ENCODE results near the gene PRKX.

PRKX gene

DNA sequence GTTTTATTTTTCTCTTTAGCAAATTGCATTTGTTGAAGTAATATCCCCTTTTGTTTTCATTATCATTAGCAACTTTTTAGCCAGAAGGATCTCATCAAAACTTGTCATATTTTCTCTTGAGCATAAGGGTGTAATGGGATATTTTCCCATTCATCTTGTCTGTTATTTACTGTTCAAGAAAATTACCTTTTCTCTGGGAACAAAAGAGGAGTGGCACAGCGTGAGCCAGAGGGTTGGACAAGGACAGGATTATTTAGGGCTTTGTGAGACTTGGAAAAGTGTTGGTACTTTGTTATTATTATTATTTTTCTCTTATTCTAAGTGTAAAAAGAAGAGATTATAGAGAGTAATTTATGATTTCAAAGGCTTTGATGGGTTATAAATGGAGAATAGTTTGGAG is 135.9 kb downstream of the PRKX start:
- TF ChIP-seq YY1 (IDR thresholded peaks at IDR 0.05; ENCODE audit: low read depth) (no peak), TEAD4 (IDR thresholded peaks at IDR 0.05) (no peak), TCF12 (IDR thresholded peaks at IDR 0.05; ENCODE audit: low read depth) (no peak), CEBPB (IDR thresholded peaks at IDR 0.05) (no peak), CREB1 (IDR thresholded peaks at IDR 0.05; ENCODE audit: low read depth) (no peak), TAF1 (IDR thresholded peaks at IDR 0.05; ENCODE audit: low read depth) (no peak), EP300 (IDR thresholded peaks at IDR 0.05; ENCODE audit: borderline replicate concordance) (no peak), NFIC (IDR thresholded peaks at IDR 0.05) (no peak), FOXM1 (IDR thresholded peaks at IDR 0.05; ENCODE audit: borderline replicate concordance, low read depth) (no peak), ZBTB7A (IDR thresholded peaks at IDR 0.05; ENCODE audit: low read depth) (no peak), RAD21 (IDR thresholded peaks at IDR 0.05; ENCODE audit: low read depth) (no peak), EGR1 (IDR thresholded peaks at IDR 0.05) (no peak)
- TF ChIP-seq, protein P1, sequence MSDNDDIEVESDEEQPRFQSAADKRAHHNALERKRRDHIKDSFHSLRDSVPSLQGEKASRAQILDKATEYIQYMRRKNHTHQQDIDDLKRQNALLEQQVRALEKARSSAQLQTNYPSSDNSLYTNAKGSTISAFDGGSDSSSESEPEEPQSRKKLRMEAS (IDR thresholded peaks at IDR 0.05): no peak
- TF ChIP-seq, protein P2, sequence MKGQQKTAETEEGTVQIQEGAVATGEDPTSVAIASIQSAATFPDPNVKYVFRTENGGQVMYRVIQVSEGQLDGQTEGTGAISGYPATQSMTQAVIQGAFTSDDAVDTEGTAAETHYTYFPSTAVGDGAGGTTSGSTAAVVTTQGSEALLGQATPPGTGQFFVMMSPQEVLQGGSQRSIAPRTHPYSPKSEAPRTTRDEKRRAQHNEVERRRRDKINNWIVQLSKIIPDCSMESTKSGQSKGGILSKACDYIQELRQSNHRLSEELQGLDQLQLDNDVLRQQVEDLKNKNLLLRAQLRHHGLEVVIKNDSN (IDR thresholded peaks at IDR 0.05): no peak

DNA sequence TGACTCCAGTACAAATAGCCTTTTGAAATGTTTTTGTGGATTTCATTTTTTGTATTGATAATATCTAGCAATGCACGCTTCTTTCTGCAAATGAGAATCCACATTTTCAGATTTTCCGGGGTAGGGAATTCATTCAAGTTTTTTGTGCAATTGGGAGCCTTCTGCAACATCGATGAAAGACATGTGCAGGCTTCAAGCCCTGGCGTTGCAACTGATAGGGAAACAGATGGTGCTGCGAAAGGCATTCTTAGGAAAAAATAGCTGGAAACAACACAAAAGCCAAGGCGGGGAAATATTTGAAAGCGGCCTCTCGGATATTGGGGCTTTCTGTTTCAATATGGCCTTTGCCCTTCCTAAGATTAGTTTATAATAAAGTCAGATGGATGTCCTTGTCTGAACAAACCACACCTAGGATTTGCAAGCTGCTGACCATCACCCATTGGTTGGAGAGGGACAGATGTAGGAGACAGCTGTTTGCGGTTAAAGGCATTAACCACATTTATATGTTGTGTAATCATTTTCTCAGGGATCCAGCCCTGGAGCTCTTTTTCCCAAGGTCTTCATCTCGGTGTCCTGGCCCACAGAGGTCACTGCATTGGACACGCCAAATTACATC is 136.5 kb downstream of the PRKX start:
- no peak for TF ChIP-seq YY1 (IDR thresholded peaks at IDR 0.05; ENCODE audit: low read depth)
- TF ChIP-seq EGR1 (IDR thresholded peaks at IDR 0.05): no peak
- no peak for TF ChIP-seq TCF12 (IDR thresholded peaks at IDR 0.05; ENCODE audit: low read depth)
- no peak for TF ChIP-seq NFIC (IDR thresholded peaks at IDR 0.05)
- TF ChIP-seq RAD21 (IDR thresholded peaks at IDR 0.05; ENCODE audit: low read depth): no peak
- TF ChIP-seq, protein P3, sequence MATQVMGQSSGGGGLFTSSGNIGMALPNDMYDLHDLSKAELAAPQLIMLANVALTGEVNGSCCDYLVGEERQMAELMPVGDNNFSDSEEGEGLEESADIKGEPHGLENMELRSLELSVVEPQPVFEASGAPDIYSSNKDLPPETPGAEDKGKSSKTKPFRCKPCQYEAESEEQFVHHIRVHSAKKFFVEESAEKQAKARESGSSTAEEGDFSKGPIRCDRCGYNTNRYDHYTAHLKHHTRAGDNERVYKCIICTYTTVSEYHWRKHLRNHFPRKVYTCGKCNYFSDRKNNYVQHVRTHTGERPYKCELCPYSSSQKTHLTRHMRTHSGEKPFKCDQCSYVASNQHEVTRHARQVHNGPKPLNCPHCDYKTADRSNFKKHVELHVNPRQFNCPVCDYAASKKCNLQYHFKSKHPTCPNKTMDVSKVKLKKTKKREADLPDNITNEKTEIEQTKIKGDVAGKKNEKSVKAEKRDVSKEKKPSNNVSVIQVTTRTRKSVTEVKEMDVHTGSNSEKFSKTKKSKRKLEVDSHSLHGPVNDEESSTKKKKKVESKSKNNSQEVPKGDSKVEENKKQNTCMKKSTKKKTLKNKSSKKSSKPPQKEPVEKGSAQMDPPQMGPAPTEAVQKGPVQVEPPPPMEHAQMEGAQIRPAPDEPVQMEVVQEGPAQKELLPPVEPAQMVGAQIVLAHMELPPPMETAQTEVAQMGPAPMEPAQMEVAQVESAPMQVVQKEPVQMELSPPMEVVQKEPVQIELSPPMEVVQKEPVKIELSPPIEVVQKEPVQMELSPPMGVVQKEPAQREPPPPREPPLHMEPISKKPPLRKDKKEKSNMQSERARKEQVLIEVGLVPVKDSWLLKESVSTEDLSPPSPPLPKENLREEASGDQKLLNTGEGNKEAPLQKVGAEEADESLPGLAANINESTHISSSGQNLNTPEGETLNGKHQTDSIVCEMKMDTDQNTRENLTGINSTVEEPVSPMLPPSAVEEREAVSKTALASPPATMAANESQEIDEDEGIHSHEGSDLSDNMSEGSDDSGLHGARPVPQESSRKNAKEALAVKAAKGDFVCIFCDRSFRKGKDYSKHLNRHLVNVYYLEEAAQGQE (IDR thresholded peaks at IDR 0.05; ENCODE audit: low read depth): no peak

DNA sequence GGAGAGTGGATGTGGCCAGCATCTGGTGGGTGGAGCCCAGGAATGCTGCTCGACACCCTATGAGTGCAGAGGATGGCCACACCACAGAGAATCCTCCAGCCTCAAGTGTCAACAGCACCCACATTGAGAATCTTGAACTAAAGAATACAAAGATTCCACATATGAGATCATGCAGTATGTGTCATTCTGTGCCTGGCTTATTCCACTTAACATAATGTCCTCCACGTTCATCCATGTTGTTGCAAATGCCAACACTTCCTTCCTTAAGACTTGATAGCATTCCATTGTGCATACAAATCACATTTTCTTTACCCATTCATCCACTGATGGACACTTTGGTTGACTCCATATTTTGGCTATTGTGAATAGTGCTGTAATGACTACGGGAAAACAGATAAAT is 145.8 kb downstream of the PRKX start:
- no peak for TF ChIP-seq CEBPB (IDR thresholded peaks at IDR 0.05)
- TF ChIP-seq CREB1 (IDR thresholded peaks at IDR 0.05; ENCODE audit: low read depth): no peak
- TF ChIP-seq, protein P3 (IDR thresholded peaks at IDR 0.05; ENCODE audit: low read depth): no peak
- TF ChIP-seq TCF12 (IDR thresholded peaks at IDR 0.05; ENCODE audit: low read depth): no peak
- TF ChIP-seq, protein P1 (IDR thresholded peaks at IDR 0.05): no peak
- no peak for TF ChIP-seq TEAD4 (IDR thresholded peaks at IDR 0.05)

DNA sequence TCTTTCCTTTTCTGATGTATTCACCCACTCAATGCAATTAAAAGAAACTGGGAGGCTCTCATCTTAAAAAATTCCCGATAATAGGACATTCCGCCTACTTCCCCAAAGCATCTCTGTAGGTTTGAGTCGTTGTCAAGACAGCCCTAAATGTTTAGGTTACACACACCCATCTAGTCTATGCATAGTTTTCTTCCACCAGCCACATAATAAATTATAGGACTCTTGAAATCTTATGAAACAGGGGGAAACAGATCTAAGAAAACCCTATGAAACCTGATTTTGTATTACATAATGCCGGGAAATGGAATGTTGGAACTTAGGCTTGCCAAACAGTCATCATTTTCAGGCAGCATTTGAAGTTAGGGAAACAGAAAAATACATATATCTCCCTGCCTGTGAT is 150.0 kb downstream of the PRKX start:
- TF ChIP-seq FOXM1 (IDR thresholded peaks at IDR 0.05; ENCODE audit: borderline replicate concordance, low read depth) (no peak), RAD21 (IDR thresholded peaks at IDR 0.05; ENCODE audit: low read depth) (no peak), TEAD4 (IDR thresholded peaks at IDR 0.05) (no peak), NFIC (IDR thresholded peaks at IDR 0.05) (no peak), YY1 (IDR thresholded peaks at IDR 0.05; ENCODE audit: low read depth) (no peak), EP300 (IDR thresholded peaks at IDR 0.05; ENCODE audit: borderline replicate concordance) (no peak), EGR1 (IDR thresholded peaks at IDR 0.05) (no peak)
- TF ChIP-seq, protein P2 (IDR thresholded peaks at IDR 0.05): no peak

Measured in Ishikawa (cell line).